ENCODE measurements around the gene TTLL13.
"Not testable (repeated sequence)": the region's sequence is repeated elsewhere in the genome, so short reads cannot be mapped to it uniquely, and the experiment has no call there.

The TTLL13 gene

GRCh38 chr15:90239371-90239770 is 10.0 kb upstream of the TTLL13 start:
- no peak for DNase-seq (ENCODE audit: low read depth in 2 of 2)

- DNase-seq (ENCODE audit: low read depth in 2 of 2) = no peak
Observed at GRCh38 chr15:90240856-90241255, 8.5 kb upstream of the TTLL13 start.

DNA sequence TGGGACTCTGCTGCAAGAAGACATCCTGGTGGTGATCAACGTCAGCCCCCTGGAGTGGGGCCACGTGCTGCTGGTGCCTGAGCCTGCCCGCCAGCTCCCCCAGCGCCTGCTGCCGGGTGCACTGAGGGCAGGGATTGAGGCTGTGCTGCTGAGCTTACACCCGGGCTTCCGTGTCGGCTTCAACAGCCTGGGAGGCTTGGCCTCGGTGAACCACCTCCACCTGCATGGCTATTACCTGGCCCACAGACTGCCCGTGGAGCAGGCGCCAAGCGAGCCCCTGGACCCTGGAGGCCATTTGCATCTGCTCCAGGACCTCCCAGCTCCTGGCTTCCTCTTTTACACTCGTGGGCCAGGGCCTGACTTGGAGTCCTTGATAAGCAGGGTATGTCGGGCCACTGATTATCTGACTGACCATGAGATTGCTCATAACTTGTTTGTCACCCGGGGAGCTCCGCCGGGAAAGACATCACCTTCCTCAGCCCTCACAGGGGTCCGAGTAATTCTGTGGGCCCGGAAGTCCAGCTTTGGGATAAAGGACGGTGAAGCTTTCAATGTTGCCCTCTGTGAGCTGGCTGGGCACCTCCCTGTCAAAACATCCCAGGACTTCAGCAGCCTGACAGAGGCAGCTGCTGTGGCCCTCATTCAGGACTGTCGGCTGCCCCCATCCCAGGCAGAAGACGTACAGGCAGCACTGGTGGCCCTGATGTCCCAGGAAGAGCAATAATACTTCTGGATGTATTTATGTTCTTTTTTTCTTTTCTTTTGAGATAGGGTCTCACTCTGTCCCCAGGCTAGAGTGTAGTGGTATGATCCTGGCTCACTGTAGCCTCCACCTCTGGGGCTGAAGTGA is 7.8 kb upstream of the TTLL13 start:
- no peak for DNase-seq (ENCODE audit: low read depth in 2 of 2)

DNA sequence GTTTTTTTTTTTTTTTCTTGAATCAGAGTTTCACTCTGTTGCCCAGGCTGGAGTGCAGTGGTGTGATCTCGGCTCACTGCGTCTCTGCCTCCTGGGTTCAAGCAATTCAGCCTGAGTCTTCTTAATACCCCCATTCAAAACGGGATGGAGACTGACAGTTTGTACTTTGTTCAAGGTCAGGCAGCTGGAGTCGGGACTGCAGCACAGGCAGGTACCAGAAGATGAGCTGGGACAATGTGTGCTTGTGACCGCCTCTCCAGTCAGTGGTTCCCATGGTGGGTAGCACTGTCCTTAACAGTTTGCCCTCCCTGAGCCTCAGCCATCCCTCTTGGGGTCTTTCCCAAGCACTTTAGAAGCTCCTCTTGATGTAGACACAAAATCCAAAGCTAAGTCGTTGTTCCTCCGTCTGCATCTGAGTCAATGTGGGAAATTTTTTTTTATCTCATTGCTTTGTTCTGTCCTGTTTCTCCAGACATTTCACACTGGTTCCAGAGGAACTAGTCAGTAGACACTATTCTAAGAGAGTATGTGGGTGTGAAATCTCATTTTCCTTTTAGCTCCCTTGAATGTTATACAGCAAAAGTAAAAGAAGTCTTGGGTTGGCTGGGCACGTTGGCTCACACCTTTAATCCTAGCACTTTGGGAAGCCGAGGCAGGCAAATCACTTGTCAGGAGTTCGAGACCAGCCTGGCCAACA is 5.3 kb upstream of the TTLL13 start:
- no peak for DNase-seq (ENCODE audit: low read depth in 2 of 2)

DNA sequence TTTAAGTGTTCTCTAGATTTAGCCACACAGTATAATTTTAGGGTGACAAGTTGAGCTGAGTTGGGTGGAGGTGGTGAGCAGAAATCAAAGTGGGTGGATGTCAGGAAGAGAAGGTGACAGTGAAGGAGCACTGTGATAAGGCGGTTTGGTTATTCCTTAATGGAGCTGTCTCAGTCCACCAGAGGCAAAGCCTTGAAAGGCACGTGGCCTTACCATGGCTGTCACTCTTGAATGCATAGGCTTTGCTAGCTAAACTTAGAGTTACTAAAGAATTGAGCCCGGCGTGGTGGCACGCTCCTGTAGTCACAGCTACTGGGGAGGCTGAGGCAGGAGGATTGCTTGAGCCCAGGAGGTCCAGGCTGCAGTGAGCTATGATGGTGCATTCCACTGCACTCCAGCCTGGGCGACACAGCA is 560 bp upstream of the TTLL13 start:
- no peak for DNase-seq (ENCODE audit: low read depth in 2 of 2)

- DNase-seq (ENCODE audit: low read depth in 2 of 2) = no peak
Observed at GRCh38 chr15:90257776-90258175, 8.4 kb downstream of the TTLL13 start.

DNA sequence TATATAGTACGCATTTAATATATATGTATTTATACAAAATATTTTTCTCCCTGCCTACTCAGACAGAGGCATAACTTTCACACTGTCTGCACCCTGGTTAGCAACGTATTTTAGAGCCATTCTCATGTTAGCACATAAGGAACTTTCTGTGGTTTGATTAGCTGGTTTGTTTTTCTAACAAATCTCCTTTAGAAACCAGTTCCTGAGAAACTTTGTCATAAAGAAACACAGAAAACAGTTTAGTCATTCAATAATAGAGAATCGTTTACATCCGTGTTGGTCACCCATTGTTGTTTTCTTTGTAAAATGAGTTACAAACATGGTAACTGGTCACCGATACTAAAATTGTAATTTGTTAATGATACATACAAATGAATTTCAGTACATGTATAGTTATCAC is 10.2 kb downstream of the TTLL13 start:
- no peak for DNase-seq (ENCODE audit: low read depth in 2 of 2)

DNA sequence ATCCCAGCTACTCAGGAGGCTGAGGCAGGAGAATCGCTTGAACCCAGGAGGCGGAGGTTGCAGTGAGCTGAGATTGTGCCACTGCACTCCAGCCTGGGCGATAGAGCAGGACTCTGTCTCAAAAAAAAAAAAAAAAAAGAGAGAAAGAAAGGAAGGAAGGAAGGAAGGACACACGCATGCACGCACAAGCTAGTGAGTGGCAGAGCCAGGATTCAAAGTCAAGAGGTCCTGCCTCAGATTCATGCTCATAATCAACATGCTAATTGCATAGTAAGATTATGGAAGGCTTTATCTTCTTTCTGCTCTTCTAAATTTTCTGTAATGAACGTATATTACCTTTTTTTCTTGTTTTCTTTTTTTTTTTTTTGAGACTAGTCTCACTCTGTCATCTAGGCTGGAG is 11.4 kb downstream of the TTLL13 start:
- DNase-seq (ENCODE audit: low read depth in 2 of 2) = not testable (repeated sequence)

- DNase-seq (ENCODE audit: low read depth in 2 of 2) = no peak
Observed at GRCh38 chr15:90261811-90262210, 12.5 kb downstream of the TTLL13 start.

DNA sequence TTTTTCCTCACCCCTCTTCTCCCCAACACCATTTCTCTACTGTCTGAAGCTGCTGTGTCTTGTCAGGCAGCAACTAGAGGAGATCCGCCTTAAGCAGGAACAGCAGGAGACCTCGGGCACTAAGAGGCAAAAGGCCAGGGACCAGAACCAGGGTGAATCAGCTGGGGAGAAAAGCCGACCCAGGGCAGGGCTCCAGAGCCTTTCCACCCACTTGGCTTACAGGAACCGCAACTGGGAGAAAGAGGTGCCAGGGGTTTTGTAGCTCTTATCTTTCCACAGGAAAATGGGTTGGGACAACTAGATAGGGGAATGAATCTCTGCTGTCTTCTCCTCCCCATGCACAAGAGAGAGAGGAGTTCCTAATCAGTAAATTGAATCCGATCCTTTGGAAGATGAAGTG is 13.1 kb downstream of the TTLL13 start:
- DNase-seq (ENCODE audit: low read depth in 2 of 2) = no peak

- peak in 1 of 2 donors; percentile 19 for DNase-seq (ENCODE audit: low read depth in 2 of 2)
Observed at GRCh38 chr15:90264671-90265070, 15.3 kb downstream of the TTLL13 start.

DNA sequence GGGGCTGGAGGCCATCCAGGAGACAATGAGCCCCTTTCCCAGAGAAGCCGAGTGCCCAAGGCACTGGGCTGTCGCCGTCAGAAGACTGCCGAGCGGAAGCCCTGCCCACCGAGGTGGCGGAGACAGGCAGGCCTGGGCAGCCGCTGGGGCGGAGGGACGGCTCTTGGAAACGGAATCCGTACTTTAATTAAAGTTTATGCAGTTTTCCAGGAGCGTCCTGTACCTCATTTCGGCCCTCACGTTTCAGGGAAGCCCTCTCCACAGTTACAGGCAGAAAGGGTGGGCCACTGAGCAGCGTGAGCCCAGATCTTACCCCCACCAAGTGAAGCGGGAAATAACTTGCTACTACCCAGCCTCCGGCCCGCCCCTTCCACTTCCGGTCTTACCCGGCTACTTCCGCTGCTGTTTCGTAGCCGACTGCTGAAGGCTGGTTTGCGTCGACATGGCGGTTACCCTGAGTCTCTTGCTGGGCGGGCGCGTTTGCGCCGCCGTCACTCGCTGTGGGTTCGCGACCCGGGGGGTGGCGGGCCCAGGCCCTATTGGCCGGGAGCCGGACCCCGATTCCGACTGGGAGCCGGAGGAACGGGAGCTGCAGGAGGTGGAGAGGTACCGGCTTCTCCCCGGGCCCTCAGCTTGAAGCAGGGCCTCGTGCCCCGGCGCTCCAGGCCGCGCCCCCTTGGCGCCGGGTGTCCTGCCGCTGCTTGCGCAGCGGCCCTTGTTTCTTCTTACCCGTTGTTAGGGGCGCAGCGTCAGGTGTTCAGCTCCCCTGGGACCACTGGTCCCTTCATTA is 16.1 kb downstream of the TTLL13 start, which contains the start of gene NGRN:
TSS of gene NGRN (plus strand) at position 402 of the 790 bp plus-strand sequence. CDS start at position 443, 41 bp downstream.
- peak; percentile 86 to 90 for DNase-seq (ENCODE audit: low read depth in 2 of 2)

- peak; percentile 33 to 38 for DNase-seq (ENCODE audit: low read depth in 2 of 2)
Observed at GRCh38 chr15:90266061-90266431, 16.7 kb downstream of the TTLL13 start.

DNA sequence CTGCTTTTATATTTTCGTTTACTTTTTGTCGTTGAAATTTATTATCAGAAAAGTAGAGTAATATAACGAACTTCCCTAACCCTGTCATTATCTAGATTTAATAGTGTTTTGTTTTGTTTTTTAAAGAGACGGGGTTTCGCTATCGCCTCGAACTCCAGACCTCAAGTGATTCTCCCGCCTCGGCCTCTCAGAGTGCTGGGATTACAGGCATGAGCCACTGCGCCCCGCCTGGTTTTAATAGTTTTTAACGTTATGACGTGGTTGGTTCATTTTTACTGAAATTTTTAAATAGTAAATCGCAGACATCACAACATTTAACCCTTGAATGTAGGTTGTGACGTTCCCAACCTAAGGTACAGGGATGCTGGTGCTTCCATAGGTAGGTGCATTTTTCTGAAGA is 17.1 kb downstream of the TTLL13 start:
- peak in 1 of 2 donors; percentile 19 for DNase-seq (ENCODE audit: low read depth in 2 of 2)

GRCh38 chr15:90268415-90268814 is 19.1 kb downstream of the TTLL13 start:
- DNase-seq (ENCODE audit: low read depth in 2 of 2) = no peak

GRCh38 chr15:90270502-90271150 is 21.3 kb downstream of the TTLL13 start:
- no peak for DNase-seq (ENCODE audit: low read depth in 2 of 2)

DNA sequence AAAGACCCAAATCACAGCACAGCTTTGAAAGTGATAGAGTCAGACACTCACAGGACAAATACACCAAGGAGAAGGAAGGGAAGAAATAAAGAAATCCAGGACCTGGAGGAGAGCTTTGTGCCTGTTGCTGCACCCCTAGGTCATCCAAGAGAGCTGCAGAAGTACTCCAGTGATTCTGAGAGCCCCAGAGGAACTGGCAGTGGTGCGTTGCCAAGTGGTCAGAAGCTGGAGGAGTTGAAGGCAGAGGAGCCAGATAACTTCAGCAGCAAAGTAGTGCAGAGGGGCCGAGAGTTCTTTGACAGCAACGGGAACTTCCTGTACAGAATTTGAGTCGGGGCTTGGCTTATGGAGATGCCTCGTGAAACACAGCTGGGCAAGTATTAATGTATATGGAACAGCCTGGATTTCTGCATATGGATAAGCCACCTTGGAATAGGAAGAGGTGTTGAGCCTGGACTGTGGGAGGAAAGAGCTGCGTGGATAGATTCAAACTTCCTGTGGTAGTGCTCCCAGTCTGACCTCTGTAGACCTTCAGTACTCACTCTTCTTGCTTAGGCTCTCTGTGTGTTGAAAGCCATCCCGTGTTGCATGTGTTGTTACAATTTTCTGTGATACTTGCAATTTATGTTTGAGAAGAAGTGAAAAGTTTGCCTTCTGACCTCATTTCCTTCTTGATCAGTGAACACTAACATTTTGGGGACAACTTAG is 22.3 kb downstream of the TTLL13 start:
- DNase-seq (ENCODE audit: low read depth in 2 of 2) = no peak

- not testable (repeated sequence) for DNase-seq (ENCODE audit: low read depth in 2 of 2)
Observed at GRCh38 chr15:90278467-90278866, 29.1 kb downstream of the TTLL13 start.

GRCh38 chr15:90280743-90281142 is 31.4 kb downstream of the TTLL13 start:
- not testable (repeated sequence) for DNase-seq (ENCODE audit: low read depth in 2 of 2)

DNA sequence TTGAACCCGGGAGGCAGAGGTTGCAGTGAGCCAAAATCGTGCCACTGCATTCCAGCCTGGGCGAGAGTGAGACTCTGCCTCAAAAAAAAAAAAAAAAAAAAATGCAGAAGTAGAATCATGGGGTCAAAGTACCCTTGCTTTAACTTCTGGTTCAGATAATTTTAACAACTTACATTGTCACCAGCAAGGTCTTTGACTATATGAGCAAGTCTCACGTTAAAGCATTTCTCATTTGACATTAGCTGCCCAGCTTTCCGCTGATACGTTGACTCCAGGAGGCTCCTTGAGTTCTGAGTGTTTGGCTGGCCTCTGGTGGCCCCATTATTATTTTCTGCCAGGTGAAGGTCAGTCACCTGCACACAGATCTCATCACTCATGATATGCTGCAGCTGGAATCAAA is 32.3 kb downstream of the TTLL13 start:
- not testable (repeated sequence) for DNase-seq (ENCODE audit: low read depth in 2 of 2)

DNA sequence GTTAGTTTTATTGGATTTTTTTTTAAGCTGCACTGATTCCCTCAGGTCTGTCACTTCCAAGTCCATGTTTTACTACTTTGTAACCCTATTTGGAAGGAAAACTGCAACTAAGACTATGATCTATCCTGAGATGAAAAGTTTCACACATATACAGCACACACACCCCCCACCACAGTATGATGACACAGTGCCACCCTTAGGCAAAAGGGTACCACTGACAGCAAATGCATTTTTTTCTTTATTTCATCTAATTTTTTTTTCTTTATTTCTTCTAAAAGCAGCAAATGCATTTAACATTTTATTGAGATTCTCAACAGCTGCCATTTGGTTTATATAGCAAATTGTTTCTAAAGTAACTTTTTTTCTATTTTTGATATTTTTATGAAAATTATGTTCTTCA is 37.3 kb downstream of the TTLL13 start:
- no peak for DNase-seq (ENCODE audit: low read depth in 2 of 2)

All from stimulated activated CD4-positive, alpha-beta T cell treated with anti-CD3 and anti-CD28 coated beads, Interleukin-4, amount 100 ng/mL, for 48 hours (primary cell).